PC-9 (cell line): Measurements from ENCODE around the gene MRPL40.

Experiments used
- CTCF ChIP-seq: fragments of 200-600 bp; sonication (generic); conservative IDR thresholded peaks from 2 replicates; pipeline ENCODE4 v1.6.1; 2017; ENCODE audit warnings: mixed run types, antibody characterized with exemption, mild to moderate bottlenecking, moderate library complexity
- EZH2 ChIP-seq: fragments of 200-600 bp; sonication (generic); IDR thresholded peaks from 2 replicates; pipeline ENCODE4 v1.8.0; 2017; ENCODE audit warnings: antibody characterized with exemption, low read depth

GRCh38 chr22:19480173-19480568, 47.8 kb downstream of the MRPL40 start:
- TF ChIP-seq CTCF (no peak), EZH2 (no peak)
